IMR-90 (cell line): Measurements from ENCODE around the gene CD34. TPM values are rescaled to one million over a fixed set of nuclear protein-coding genes. Genes with fewer than 3 reads are reported as not detected.

Experiments used
- ATAC-seq: fragments of 200-7000 bp; cut with Tn5 transposase; 2 replicates; pipeline ENCODE4 v1.9.1; 2020; ENCODE audit warnings: low read depth, mild to moderate bottlenecking, moderate library complexity
- BruUV-seq: library from RNA; stranded (reverse); fragments of 400-500 nt; replicated peaks from 2 replicates; lab custom pipeline; 2021; lab: Mats Ljungman, UMichigan
- CTCF ChIA-PET: fragments of 300-600 bp; formaldehyde crosslinking; extraction: SDS; loops from one replicate; lab custom pipeline; 2021; ENCODE audit warnings: antibody characterized with exemption; lab: Yijun Ruan, JAX
- POLR2A ChIA-PET: fragments of 300-600 bp; sonication (Branson Sonifier 250); formaldehyde crosslinking; loops from one replicate; lab custom pipeline; 2022; ENCODE audit warnings: antibody characterized with exemption; ENCODE audit not compliant: unreplicated experiment; lab: Charles Lee
- DNase-seq: peaks from one replicate; pipeline ENCODE4 v3.0.0; 2013
- H2AFZ ChIP-seq: replicated peaks from 2 replicates; pipeline ENCODE3; 2013; ENCODE audit warnings: low read length, mild to moderate bottlenecking; ENCODE audit not compliant: poor library complexity
- H2AK5ac ChIP-seq: 2 replicates; pipeline ENCODE4 v1.6.1; 2013; ENCODE audit warnings: low read depth, low read length, inconsistent platforms
- H2AK9ac ChIP-seq: replicated peaks from 2 replicates; pipeline ENCODE3; 2013; ENCODE audit warnings: mild to moderate bottlenecking, low read depth, low read length, moderate library complexity; ENCODE audit not compliant: poor library complexity
- H2BK120ac ChIP-seq: 2 replicates; pipeline ENCODE4 v1.6.1; 2013; ENCODE audit warnings: low read depth, low read length, inconsistent platforms
- H2BK15ac ChIP-seq: 3 replicates; pipeline ENCODE4 v1.6.1; 2013; ENCODE audit warnings: low read depth, low read length, inconsistent platforms
- H2BK20ac ChIP-seq: 2 replicates; pipeline ENCODE4 v1.6.1; 2013; ENCODE audit warnings: low read depth, mild to moderate bottlenecking, inconsistent platforms, low read length, moderate library complexity
- H2BK5ac ChIP-seq: 2 replicates; pipeline ENCODE4 v1.6.1; 2013; ENCODE audit warnings: mild to moderate bottlenecking, low read depth, low read length, inconsistent platforms; ENCODE audit not compliant: poor library complexity, severe bottlenecking
- H3K14ac ChIP-seq: replicated peaks from 2 replicates; pipeline ENCODE4 v1.6.1; 2013; ENCODE audit warnings: low read depth, low read length, inconsistent platforms
- H3K18ac ChIP-seq: 2 replicates; pipeline ENCODE4 v1.6.1; 2013; ENCODE audit warnings: low read depth, low read length, control low read depth
- H3K23ac ChIP-seq: 2 replicates; pipeline ENCODE4 v1.6.1; 2013; ENCODE audit warnings: low read depth, low read length, inconsistent platforms
- H3K27ac ChIP-seq: 2 replicates; pipeline ENCODE4 v1.5.1; 2013; ENCODE audit warnings: mild to moderate bottlenecking, control low read depth, low read length; ENCODE audit not compliant: insufficient read depth
- H3K27me3 ChIP-seq: 2 replicates; pipeline ENCODE4 v1.6.1; 2013; ENCODE audit warnings: low read length; ENCODE audit not compliant: control insufficient read depth, insufficient read depth
- H3K36me3 ChIP-seq: 2 replicates; pipeline ENCODE4 v1.6.1; 2013; ENCODE audit warnings: low read length, mixed read lengths; ENCODE audit not compliant: control insufficient read depth, insufficient read depth
- H3K4ac ChIP-seq: 2 replicates; pipeline ENCODE4 v1.6.1; 2013; ENCODE audit warnings: low read depth, low read length, inconsistent platforms
- H3K4me1 ChIP-seq: 2 replicates; pipeline ENCODE4 v1.6.1; 2013; ENCODE audit warnings: low read length, mixed read lengths; ENCODE audit not compliant: control insufficient read depth, insufficient read depth
- H3K4me2 ChIP-seq: 2 replicates; pipeline ENCODE4 v1.6.1; 2013; ENCODE audit warnings: low read depth, mild to moderate bottlenecking, control low read depth, low read length, moderate library complexity
- H3K4me3 ChIP-seq: 2 replicates; pipeline ENCODE4 v1.5.1; 2013; ENCODE audit warnings: low read depth, mild to moderate bottlenecking, control low read depth, low read length, moderate library complexity; ENCODE audit not compliant: insufficient read depth
- H3K56ac ChIP-seq: 2 replicates; pipeline ENCODE4 v1.6.1; 2013; ENCODE audit warnings: low read length, inconsistent platforms; ENCODE audit not compliant: insufficient read depth; ENCODE audit errors: extremely low read depth
- H3K79me1 ChIP-seq, 2 experiments: 2 replicates each; pipeline ENCODE4 v1.6.1; 2013; ENCODE audit warnings: low read length in 2 of 2, inconsistent platforms in 1 of 2, low read depth in 1 of 2
- H3K9ac ChIP-seq: 2 replicates; pipeline ENCODE4 v1.6.1; 2013; ENCODE audit warnings: low read depth, low read length, control low read depth
- H3K9me1 ChIP-seq: 2 replicates; pipeline ENCODE4 v1.6.1; 2013; ENCODE audit warnings: low read length, inconsistent platforms; ENCODE audit not compliant: insufficient read depth
- H3K9me3 ChIP-seq: 2 replicates; pipeline ENCODE4 v1.6.1; 2013; ENCODE audit warnings: low read length; ENCODE audit not compliant: control insufficient read depth, insufficient read depth
- H4K20me1 ChIP-seq: 2 replicates; pipeline ENCODE4 v1.6.1; 2013; ENCODE audit warnings: low read length, inconsistent platforms; ENCODE audit not compliant: insufficient read depth
- H4K5ac ChIP-seq: 2 replicates; pipeline ENCODE4 v1.6.1; 2013; ENCODE audit warnings: mild to moderate bottlenecking, low read depth, low read length, control low read depth
- H4K8ac ChIP-seq, 2 experiments: 2 replicates each; pipeline ENCODE4 v1.6.1; 2013; ENCODE audit warnings: low read depth in 2 of 2, low read length in 2 of 2, control low read depth in 1 of 2, inconsistent platforms in 1 of 2
- H4K91ac ChIP-seq: 2 replicates; pipeline ENCODE4 v1.6.1; 2013; ENCODE audit warnings: low read depth, low read length, inconsistent platforms; ENCODE audit not compliant: insufficient read depth
- CTCF ChIP-seq: conservative IDR thresholded peaks from 2 replicates; pipeline ENCODE4 v1.5.1; 2012; ENCODE audit warnings: mild to moderate bottlenecking, low read depth, low read length, improper control_type of control experiment
- FOS ChIP-seq: fragments of 150-350 bp; IDR thresholded peaks from 2 replicates; pipeline ENCODE4 v1.6.1; 2016; ENCODE audit warnings: low read depth, low read length
- MAFK ChIP-seq: IDR thresholded peaks from 2 replicates; pipeline ENCODE4 v1.6.1; 2012; ENCODE audit warnings: low read depth, low read length, improper control_type of control experiment
- MAZ ChIP-seq: IDR thresholded peaks from 2 replicates; pipeline ENCODE4 v1.6.1; 2012; ENCODE audit warnings: low read depth, mild to moderate bottlenecking, low read length, improper control_type of control experiment, moderate library complexity, borderline replicate concordance
- NFE2L2 ChIP-seq: fragments of 150-350 bp; IDR thresholded peaks from 2 replicates; pipeline ENCODE4 v1.6.1; 2016; ENCODE audit warnings: low read depth, mild to moderate bottlenecking, low read length
- POLR2A ChIP-seq: IDR thresholded peaks from 2 replicates; pipeline ENCODE4 v1.6.1; 2012; ENCODE audit warnings: mild to moderate bottlenecking, low read depth, low read length
- RAD21 ChIP-seq: IDR thresholded peaks from 2 replicates; pipeline ENCODE4 v1.6.1; 2012; ENCODE audit warnings: low read length, improper control_type of control experiment
- RCOR1 ChIP-seq: IDR thresholded peaks from 2 replicates; pipeline ENCODE4 v1.6.1; 2012; ENCODE audit warnings: mild to moderate bottlenecking, low read length, improper control_type of control experiment; ENCODE audit not compliant: insufficient replicate concordance
- RFX5 ChIP-seq: IDR thresholded peaks from 2 replicates; pipeline ENCODE4 v1.8.0; 2012; ENCODE audit warnings: low read depth, mild to moderate bottlenecking, low read length, moderate library complexity
- SMC3 ChIP-seq: fragments of 150-350 bp; IDR thresholded peaks from 2 replicates; pipeline ENCODE4 v1.6.1; 2016; ENCODE audit warnings: low read depth, mild to moderate bottlenecking, antibody characterized with exemption, low read length, moderate library complexity
- USF2 ChIP-seq: fragments of 150-350 bp; IDR thresholded peaks from 2 replicates; pipeline ENCODE4 v1.6.1; 2017; ENCODE audit warnings: mild to moderate bottlenecking, antibody characterized with exemption, low read length, low read depth
- WGBS, 2 experiments: methylation state at CpG; one replicate each; pipeline versions ENCODE4 v1.1.5 to v1.1.7; 2013; ENCODE audit warnings: missing lambda C conversion rate in 2 of 2; ENCODE audit not compliant: insufficient read length in 1 of 2; ENCODE audit errors: extremely low coverage in 2 of 2; 5-methylcytosine and 5-hydroxymethylcytosine counted together
- dilution Hi-C: fragments of 300-500 bp; cut with HindIII; formaldehyde crosslinking; loops from one replicate; pipeline ENCODE4 v1.14.3; 2018; ENCODE audit warnings: low sequenced_read_pairs; ENCODE audit not compliant: unreplicated experiment
- in situ Hi-C: fragments of 300-500 bp; cut with MboI; formaldehyde crosslinking; loops from 3 replicates; pipeline ENCODE4 v1.14.3; 2019; ENCODE audit warnings: low sequenced_read_pairs, inconsistent platforms, mixed read lengths
- intact Hi-C: fragments of 100-400 bp; cut with micrococcal nuclease; formaldehyde crosslinking; loops from 2 replicates; pipeline ENCODE4 v1.10.0; 2022
- polyA plus RNA-seq, 3 experiments: library from polyadenylated mRNA; depleted of rRNA; stranded (reverse); fragments of >200 nt; gene quantifications; 2 replicates each; pipeline ENCODE4 v1.2.3, GENCODE V29; 2012; ENCODE audit warnings: low replicate concordance in 1 of 3
- total RNA-seq: library from RNA; depleted of rRNA; stranded (reverse); fragments of >200 nt; gene quantifications from 2 replicates; pipeline ENCODE4 v1.2.3, GENCODE V29; 2012
- TF ChIP-seq, protein P1 (sequence below): fragments of 150-350 bp; IDR thresholded peaks from 2 replicates; pipeline ENCODE4 v1.6.1; 2016; ENCODE audit warnings: low read depth, mild to moderate bottlenecking, low read length, moderate library complexity, borderline replicate concordance

CD34 gene
- total and polyA plus RNA-seq, 2 of the 4 experiments (the other 2 are of a cell fraction): 0.14 TPM; not detected in 1

DNA sequence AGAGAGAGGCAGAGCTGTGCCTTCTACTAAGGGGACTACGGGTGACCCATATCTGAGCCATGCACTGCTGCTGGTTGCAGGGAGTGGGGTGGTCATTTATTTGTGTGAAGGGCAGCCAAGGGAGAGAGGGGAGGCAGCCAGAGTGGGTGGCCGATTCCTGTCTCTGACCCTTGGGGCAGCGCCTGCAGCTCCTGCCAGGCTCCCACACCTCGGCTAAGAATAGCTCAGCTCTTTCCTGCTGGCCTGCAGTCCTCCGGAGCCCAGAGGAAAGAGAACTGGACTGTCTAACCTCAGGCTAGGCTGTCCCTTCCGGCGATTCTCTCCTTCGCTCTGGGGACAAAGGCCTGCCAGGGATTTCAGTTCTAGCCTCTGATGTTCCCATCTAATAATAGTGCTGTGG lies 11.6 kb upstream of the CD34 start:
- no peak overlapping the region for H4K91ac ChIP-seq
- POLR2A ChIA-PET: no interaction called here
- CTCF ChIA-PET: no interaction called here
- no peak overlapping the region for H3K27ac ChIP-seq
- H3K4me2 ChIP-seq: no peak overlapping the region
- ATAC-seq (no peak), DNase-seq (no peak)
- H3K9ac ChIP-seq: no peak overlapping the region
- H3K14ac ChIP-seq: no peak overlapping the region
- H2AK5ac ChIP-seq: no peak overlapping the region
- no peak overlapping the region for H2BK5ac ChIP-seq
- no peak overlapping the region for H2AFZ ChIP-seq
- no peaks in the 10 kb centered on the region for H4K20me1 ChIP-seq
- no peak overlapping the region for H2AK9ac ChIP-seq
- no peak overlapping the region for H3K4me3 ChIP-seq
- H2BK15ac ChIP-seq: no peak overlapping the region
- no peak overlapping the region for H4K5ac ChIP-seq
- intact Hi-C loops (no loop called here), in situ Hi-C loops (no loop called here), dilution Hi-C loops (no loop called here)
- H4K8ac ChIP-seq: no peak overlapping the region
- 7% methylated on average over 3 of the region's 8 CpGs; no CpG with 5 or more reads in 1 of the 2 experiments for WGBS, 2 experiments
- no peaks in the 10 kb centered on the region for H3K9me1 ChIP-seq
- H3K36me3 ChIP-seq: no peaks in the 10 kb centered on the region
- no TSS peak for BruUV-seq
- no peak overlapping the region for H2BK120ac ChIP-seq
- H3K4me1 ChIP-seq: peaks cover 2% of the 10 kb centered on the region; the same call in 1 of the 2 replicates
- H3K56ac ChIP-seq: no peak overlapping the region
- H3K18ac ChIP-seq: no peak overlapping the region
- peaks cover 34% of the 10 kb centered on the region for H3K27me3 ChIP-seq
- no peak overlapping the region for H3K4ac ChIP-seq
- H3K9me3 ChIP-seq: no peaks in the 10 kb centered on the region
- TF ChIP-seq RAD21: no peak
- TF ChIP-seq POLR2A: no peak
- TF ChIP-seq, protein P1, sequence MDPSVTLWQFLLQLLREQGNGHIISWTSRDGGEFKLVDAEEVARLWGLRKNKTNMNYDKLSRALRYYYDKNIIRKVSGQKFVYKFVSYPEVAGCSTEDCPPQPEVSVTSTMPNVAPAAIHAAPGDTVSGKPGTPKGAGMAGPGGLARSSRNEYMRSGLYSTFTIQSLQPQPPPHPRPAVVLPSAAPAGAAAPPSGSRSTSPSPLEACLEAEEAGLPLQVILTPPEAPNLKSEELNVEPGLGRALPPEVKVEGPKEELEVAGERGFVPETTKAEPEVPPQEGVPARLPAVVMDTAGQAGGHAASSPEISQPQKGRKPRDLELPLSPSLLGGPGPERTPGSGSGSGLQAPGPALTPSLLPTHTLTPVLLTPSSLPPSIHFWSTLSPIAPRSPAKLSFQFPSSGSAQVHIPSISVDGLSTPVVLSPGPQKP: no peak
- TF ChIP-seq FOS: no peak
- TF ChIP-seq MAFK: no peak
- TF ChIP-seq CTCF: no peak
- TF ChIP-seq MAZ: no peak
- TF ChIP-seq RFX5: no peak
- no peak for TF ChIP-seq RCOR1
- TF ChIP-seq USF2: no peak
- no peak for TF ChIP-seq SMC3
- TF ChIP-seq NFE2L2: no peak
- no peak overlapping the region for H2BK20ac ChIP-seq
- no peak overlapping the region for H3K23ac ChIP-seq
- no peaks in the 10 kb centered on the region for H3K79me1 ChIP-seq
